Cardiac muscle cell (in vitro differentiated cells and primary cell): ENCODE results near the gene ARHGAP8. TPM values are rescaled to one million over a fixed set of nuclear protein-coding genes. Genes with fewer than 3 reads are reported as not detected.

Experiments used
- DNase-seq, 2 donors: peaks; one replicate each; pipeline versions ENCODE4 v3.0.0 to v3.0.0-alpha.2; 2010 to 2017; ENCODE audit warnings: low read depth in 1 of 2, low spot score in 1 of 2
- H3K27ac ChIP-seq: fragments of 200-600 bp; sonication (generic); 2 replicates; pipeline ENCODE4 v1.5.1; 2016
- H3K27me3 ChIP-seq: fragments of 200-600 bp; sonication (generic); 2 replicates; pipeline ENCODE4 v1.6.0; 2016; ENCODE audit warnings: control low read depth
- H3K36me3 ChIP-seq: fragments of 200-600 bp; sonication (generic); 2 replicates; pipeline ENCODE4 v1.5.1; 2016; ENCODE audit warnings: control low read depth
- H3K4me1 ChIP-seq: fragments of 200-600 bp; sonication (generic); 2 replicates; pipeline ENCODE4 v1.8.1; 2017; ENCODE audit warnings: low read depth, mild to moderate bottlenecking, mixed run types
- H3K4me3 ChIP-seq: fragments of 200-600 bp; sonication (generic); 2 replicates; pipeline ENCODE4 v1.5.1; 2016; ENCODE audit warnings: mild to moderate bottlenecking
- H3K9me3 ChIP-seq: fragments of 200-600 bp; sonication (generic); 2 replicates; pipeline ENCODE4 v1.5.1; 2017; ENCODE audit warnings: low read depth, mild to moderate bottlenecking, control low read depth
- polyA plus RNA-seq: library from polyadenylated mRNA; unstranded; fragments of >200 nt; fragmentation: Nextera tagmentation; extraction: Ambion mirVana; gene quantifications from 2 replicates; pipeline ENCODE4 v1.2.1, GENCODE V29; 2016
- total RNA-seq: library from RNA; depleted of rRNA; stranded (reverse); fragments of >200 nt; gene quantifications from 2 replicates; pipeline ENCODE4 v1.2.3, GENCODE V29; 2016
- TF ChIP-seq, protein P1 (sequence below): IDR thresholded peaks from 2 replicates; pipeline ENCODE4 v1.5.1; 2012; ENCODE audit warnings: low read depth, mild to moderate bottlenecking, low read length

The ARHGAP8 gene
- total and polyA plus RNA-seq, 2 experiments from 2014 or later = 1.2 to 2.4 TPM

GRCh38 chr22:44878483-44879300 lies 126.3 kb downstream of the ARHGAP8 start:
- Histone ChIP-seq H3K27ac (no peak overlapping the region), H3K4me1 (no peaks in the 10 kb centered on the region), H3K4me3 (no peak overlapping the region), H3K27me3 (no peaks in the 10 kb centered on the region), H3K9me3 (no peaks in the 10 kb centered on the region), H3K36me3 (no peaks in the 10 kb centered on the region)
- TF ChIP-seq, protein P1, sequence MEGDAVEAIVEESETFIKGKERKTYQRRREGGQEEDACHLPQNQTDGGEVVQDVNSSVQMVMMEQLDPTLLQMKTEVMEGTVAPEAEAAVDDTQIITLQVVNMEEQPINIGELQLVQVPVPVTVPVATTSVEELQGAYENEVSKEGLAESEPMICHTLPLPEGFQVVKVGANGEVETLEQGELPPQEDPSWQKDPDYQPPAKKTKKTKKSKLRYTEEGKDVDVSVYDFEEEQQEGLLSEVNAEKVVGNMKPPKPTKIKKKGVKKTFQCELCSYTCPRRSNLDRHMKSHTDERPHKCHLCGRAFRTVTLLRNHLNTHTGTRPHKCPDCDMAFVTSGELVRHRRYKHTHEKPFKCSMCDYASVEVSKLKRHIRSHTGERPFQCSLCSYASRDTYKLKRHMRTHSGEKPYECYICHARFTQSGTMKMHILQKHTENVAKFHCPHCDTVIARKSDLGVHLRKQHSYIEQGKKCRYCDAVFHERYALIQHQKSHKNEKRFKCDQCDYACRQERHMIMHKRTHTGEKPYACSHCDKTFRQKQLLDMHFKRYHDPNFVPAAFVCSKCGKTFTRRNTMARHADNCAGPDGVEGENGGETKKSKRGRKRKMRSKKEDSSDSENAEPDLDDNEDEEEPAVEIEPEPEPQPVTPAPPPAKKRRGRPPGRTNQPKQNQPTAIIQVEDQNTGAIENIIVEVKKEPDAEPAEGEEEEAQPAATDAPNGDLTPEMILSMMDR = no peak
- no peak for DNase-seq

DNA sequence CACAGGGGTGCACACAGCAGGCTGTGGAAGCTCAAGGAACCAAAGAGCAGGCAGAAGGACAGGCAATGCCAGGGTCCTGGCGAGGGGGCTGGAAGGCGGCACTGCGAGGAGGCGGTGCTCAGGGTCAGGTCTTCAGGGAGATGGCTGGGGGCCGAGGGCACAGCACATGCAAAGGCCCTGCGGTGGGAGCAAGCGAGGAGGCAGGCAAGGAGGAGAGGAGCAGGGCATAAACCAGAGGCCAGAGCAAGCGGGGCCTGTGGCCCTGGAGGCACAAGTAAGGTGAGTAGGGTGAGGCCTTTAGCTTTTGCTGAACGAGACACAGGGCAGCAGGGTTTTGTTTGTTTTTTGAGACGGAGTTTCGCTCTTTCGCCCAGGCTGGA lies 126.9 kb downstream of the ARHGAP8 start:
- Histone ChIP-seq H3K9me3 (no peaks in the 10 kb centered on the region), H3K4me3 (no peak overlapping the region), H3K27ac (no peak overlapping the region), H3K27me3 (no peaks in the 10 kb centered on the region), H3K36me3 (no peaks in the 10 kb centered on the region), H3K4me1 (no peaks in the 10 kb centered on the region)
- TF ChIP-seq, protein P1 = no peak
- no peak for DNase-seq

DNA sequence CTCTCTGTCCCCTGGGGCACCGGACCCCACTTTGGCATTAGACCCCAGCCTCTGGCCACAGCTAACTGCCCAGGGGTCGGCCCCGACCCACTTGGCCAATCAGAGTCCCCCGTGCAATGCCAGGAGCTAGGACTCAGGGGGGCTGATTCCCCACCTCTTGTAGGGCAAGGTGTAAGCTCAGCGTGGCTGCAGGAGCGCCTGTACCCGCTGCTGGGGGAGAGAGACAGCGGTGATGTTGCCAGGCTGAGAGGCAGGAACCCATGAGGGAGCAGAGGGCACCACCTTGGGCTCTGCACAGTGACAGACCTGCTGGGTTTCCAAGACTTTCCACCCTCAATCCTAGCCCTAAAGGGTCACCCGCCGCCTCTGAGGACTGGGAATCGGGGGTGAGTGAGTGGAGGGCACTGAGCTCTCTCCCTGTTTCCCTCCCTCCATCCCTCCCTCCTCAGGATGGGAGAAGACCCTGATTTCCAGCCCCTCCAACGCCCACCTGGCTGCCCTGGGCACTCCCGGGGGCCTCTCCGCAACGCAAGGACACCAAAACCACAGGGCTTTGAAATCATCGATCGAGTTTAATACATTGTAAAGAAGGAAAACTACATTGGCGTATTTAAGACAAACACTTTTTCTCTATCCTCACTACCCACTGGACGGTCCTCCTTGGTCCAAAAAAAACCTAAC lies 128.4 kb downstream of the ARHGAP8 start:
- Histone ChIP-seq H3K27ac (no peak overlapping the region), H3K27me3 (no peaks in the 10 kb centered on the region), H3K4me3 (no peak overlapping the region), H3K9me3 (no peaks in the 10 kb centered on the region), H3K4me1 (no peaks in the 10 kb centered on the region), H3K36me3 (no peaks in the 10 kb centered on the region)
- DNase-seq = no peak
- TF ChIP-seq, protein P1 = no peak

GRCh38 chr22:44881624-44882023 lies 129.2 kb downstream of the ARHGAP8 start:
- H3K4me3 ChIP-seq = no peak overlapping the region
- DNase-seq = no peak
- TF ChIP-seq, protein P1 = no peak
- no peaks in the 10 kb centered on the region for H3K4me1 ChIP-seq
- no peaks in the 10 kb centered on the region for H3K36me3 ChIP-seq
- H3K27me3 ChIP-seq = no peaks in the 10 kb centered on the region
- no peaks in the 10 kb centered on the region for H3K9me3 ChIP-seq
- no peak overlapping the region for H3K27ac ChIP-seq

- Histone ChIP-seq H3K4me1 (no peaks in the 10 kb centered on the region), H3K36me3 (no peaks in the 10 kb centered on the region), H3K27me3 (no peaks in the 10 kb centered on the region), H3K9me3 (no peaks in the 10 kb centered on the region), H3K4me3 (no peak overlapping the region), H3K27ac (no peak overlapping the region)
- no peak for DNase-seq
- TF ChIP-seq, protein P1 = no peak
Observed at GRCh38 chr22:44882226-44882905, 130.0 kb downstream of the ARHGAP8 start.
